SK-N-SH (cell line): ENCODE measurements around the gene NLN. TPM values are rescaled to one million over a fixed set of nuclear protein-coding genes. Genes with fewer than 3 reads are reported as not detected.

Experiments used
- CTCF ChIA-PET: fragments of 300-600, 350-600 bp; formaldehyde crosslinking; extraction: SDS; loops from one replicate; lab custom pipeline; 2021; lab: Yijun Ruan, JAX
- POLR2A ChIA-PET: fragments of 350-600 bp; sonication (Branson Sonifier 250); formaldehyde crosslinking; extraction: SDS; loops from one replicate; lab custom pipeline; 2020; ENCODE audit warnings: antibody characterized with exemption, inconsistent platforms; lab: Yijun Ruan, JAX
- DNase-seq: peaks from one replicate; pipeline ENCODE4 v3.0.0; 2012
- H2AFZ ChIP-seq: fragments of 200-600 bp; sonication (generic); 2 replicates; pipeline ENCODE4 v1.8.1; 2016; ENCODE audit warnings: antibody characterized with exemption, mild to moderate bottlenecking, low read depth
- H3F3A ChIP-seq: fragments of 200-600 bp; sonication (generic); replicated peaks from 2 replicates; pipeline ENCODE3; 2016; ENCODE audit warnings: antibody characterized with exemption, mild to moderate bottlenecking; ENCODE audit not compliant: insufficient read depth
- H3K27ac ChIP-seq, 2 experiments: fragments of 200-500 bp in 1 of 2; fragments of 200-600 bp in 1 of 2; sonication (Bioruptor generic) in 1 of 2; sonication (generic), shearing (Covaris generic) in 1 of 2; 2 replicates each; pipeline versions ENCODE4 v1.5.1 to v1.6.1; 2014 to 2016; ENCODE audit warnings: low read depth in 2 of 2, inconsistent platforms in 1 of 2, low read length in 1 of 2, mild to moderate bottlenecking in 1 of 2, mixed read lengths in 1 of 2
- H3K27me3 ChIP-seq: fragments of 200-600 bp; sonication (generic), shearing (Covaris generic); 2 replicates; pipeline ENCODE4 v1.6.1; 2016; ENCODE audit warnings: mixed run types; ENCODE audit not compliant: insufficient read depth
- H3K36me3 ChIP-seq, 2 experiments: fragments of 200-500 bp in 1 of 2; fragments of 200-600 bp in 1 of 2; sonication (Bioruptor generic) in 1 of 2; sonication (generic) in 1 of 2; replicated peaks in 1 of 2; 2 replicates each; pipeline versions ENCODE3 to v1.5.1; 2014 to 2016; ENCODE audit warnings: low read length in 1 of 2, mild to moderate bottlenecking in 1 of 2; ENCODE audit not compliant: insufficient read depth in 2 of 2, control insufficient read depth in 1 of 2
- H3K4me1 ChIP-seq, 2 experiments: fragments of 200-500 bp in 1 of 2; fragments of 200-600 bp in 1 of 2; sonication (Bioruptor generic) in 1 of 2; sonication (generic), shearing (Covaris generic) in 1 of 2; 2 replicates each; pipeline versions ENCODE4 v1.5.1 to v1.6.1; 2014 to 2016; ENCODE audit warnings: low read depth in 1 of 2, low read length in 1 of 2, mixed run types in 1 of 2; ENCODE audit not compliant: insufficient read depth in 2 of 2, control insufficient read depth in 1 of 2
- H3K4me2 ChIP-seq: fragments of 200-600 bp; sonication (generic), shearing (Covaris generic); 2 replicates; pipeline ENCODE4 v1.6.1; 2017; ENCODE audit warnings: mixed run types
- H3K4me3 ChIP-seq, 2 experiments: fragments of 200-500 bp in 1 of 2; fragments of 200-600 bp in 1 of 2; sonication (Bioruptor generic) in 1 of 2; sonication (generic), shearing (Covaris generic) in 1 of 2; 2 replicates each; pipeline versions ENCODE4 v1.5.1 to v1.8.1; 2014 to 2016; ENCODE audit warnings: low read depth in 2 of 2, inconsistent platforms in 1 of 2, low read length in 1 of 2, mild to moderate bottlenecking in 1 of 2, mixed read lengths in 1 of 2, moderate library complexity in 1 of 2
- H3K79me2 ChIP-seq: fragments of 200-600 bp; sonication (generic); 2 replicates; pipeline ENCODE4 v1.8.1; 2017; ENCODE audit warnings: mild to moderate bottlenecking; ENCODE audit not compliant: insufficient read depth
- H3K9ac ChIP-seq: fragments of 200-600 bp; sonication (generic); 2 replicates; pipeline ENCODE4 v1.6.1; 2017; ENCODE audit warnings: mixed run types
- H3K9me2 ChIP-seq: fragments of 200-600 bp; sonication (generic); 2 replicates; pipeline ENCODE4 v1.6.1; 2017; ENCODE audit warnings: mixed run types
- H3K9me3 ChIP-seq: fragments of 200-600 bp; sonication (generic); 2 replicates; pipeline ENCODE4 v1.6.1; 2017; ENCODE audit warnings: mixed run types, mild to moderate bottlenecking, moderate library complexity
- H4K20me1 ChIP-seq: fragments of 200-600 bp; sonication (generic); 2 replicates; pipeline ENCODE4 v1.6.1; 2017; ENCODE audit warnings: mild to moderate bottlenecking, mixed run types; ENCODE audit not compliant: insufficient read depth
- CHD2 ChIP-seq: fragments of 150-350 bp; IDR thresholded peaks from 2 replicates; pipeline ENCODE4 v1.6.1; 2018; ENCODE audit warnings: low read length; ENCODE audit not compliant: partially characterized antibody
- ELF1 ChIP-seq: IDR thresholded peaks from 2 replicates; pipeline ENCODE4 v1.4.0; 2012
- EZH2phosphoT487 ChIP-seq: fragments of 200-600 bp; sonication (generic); IDR thresholded peaks from 2 replicates; pipeline ENCODE4 v1.6.1; 2017; ENCODE audit warnings: low read depth, mixed run types, mild to moderate bottlenecking, antibody characterized with exemption, moderate library complexity, borderline replicate concordance
- FOSL2 ChIP-seq: IDR thresholded peaks from 2 replicates; pipeline ENCODE4 v1.4.0; 2012; ENCODE audit warnings: low read depth, mild to moderate bottlenecking, moderate library complexity, borderline replicate concordance
- FOXJ3 ChIP-seq: sonication (generic); formaldehyde crosslinking; IDR thresholded peaks from 2 replicates; pipeline ENCODE4 v1.5.1; 2020; ENCODE audit warnings: mild to moderate bottlenecking, missing genetic modification reagents
- GABPA ChIP-seq: IDR thresholded peaks from 2 replicates; pipeline ENCODE4 v1.4.0; 2012; ENCODE audit warnings: low read depth, mild to moderate bottlenecking
- IRF3 ChIP-seq: fragments of 150-350 bp; IDR thresholded peaks from 2 replicates; pipeline ENCODE4 v1.6.1; 2016; ENCODE audit warnings: mild to moderate bottlenecking, low read depth, low read length
- JUND ChIP-seq: IDR thresholded peaks from 2 replicates; pipeline ENCODE4 v1.4.0; 2012
- MXI1 ChIP-seq: IDR thresholded peaks from 2 replicates; pipeline ENCODE4 v1.6.1; 2012; ENCODE audit warnings: mild to moderate bottlenecking, low read depth, low read length, improper control_type of control experiment
- PBX3 ChIP-seq: IDR thresholded peaks from 2 replicates; pipeline ENCODE4; 2012
- RCOR1 ChIP-seq: fragments of 150-350 bp; IDR thresholded peaks from 2 replicates; pipeline ENCODE4 v1.6.1; 2017; ENCODE audit warnings: antibody characterized with exemption, low read length
- RFX5 ChIP-seq: IDR thresholded peaks from 2 replicates; pipeline ENCODE4 v1.6.1; 2012; ENCODE audit warnings: mild to moderate bottlenecking, improper control_type of control experiment, low read length
- SIN3A ChIP-seq: IDR thresholded peaks from 2 replicates; pipeline ENCODE4 v1.6.1; 2012; ENCODE audit warnings: low read depth, mild to moderate bottlenecking, low read length, moderate library complexity, borderline replicate concordance
- SMC3 ChIP-seq: IDR thresholded peaks from 2 replicates; pipeline ENCODE4 v1.6.1; 2012; ENCODE audit warnings: low read depth, low read length, improper control_type of control experiment
- TEAD4 ChIP-seq: IDR thresholded peaks from 2 replicates; pipeline ENCODE4 v1.4.0; 2012; ENCODE audit warnings: mild to moderate bottlenecking, borderline replicate concordance; ENCODE audit not compliant: insufficient read depth
- USF1 ChIP-seq: IDR thresholded peaks from 2 replicates; pipeline ENCODE4 v1.4.0; 2012; ENCODE audit warnings: low read depth, borderline replicate concordance
- USF2 ChIP-seq: fragments of 150-350 bp; IDR thresholded peaks from 2 replicates; pipeline ENCODE4 v1.6.1; 2017; ENCODE audit warnings: antibody characterized with exemption, low read length, low read depth, borderline replicate concordance
- ZBTB33 ChIP-seq: IDR thresholded peaks from 2 replicates; pipeline ENCODE4 v1.4.0; 2012; ENCODE audit warnings: low read depth, borderline replicate concordance
- WGBS: methylation state at CpG from one replicate; pipeline ENCODE4 v1.1.6; 2017; ENCODE audit warnings: low lambda C conversion rate; 5-methylcytosine and 5-hydroxymethylcytosine counted together
- polyA plus RNA-seq, 3 experiments: library from polyadenylated mRNA; depleted of rRNA; stranded (reverse); fragments of >200 nt; gene quantifications; 2 replicates each; pipeline ENCODE4 v1.2.3, GENCODE V29; 2012

NLN gene
- polyA plus RNA-seq, 1 of the 3 experiments (the other 2 are of a cell fraction), result 17.1 TPM

- H3K9me2 ChIP-seq, result no peaks in the 10 kb centered on the region
- H3K4me2 ChIP-seq, result no peak overlapping the region
- peaks cover 11 to 26% of the 10 kb centered on the region in 2 experiments for H3K36me3 ChIP-seq
- no peak overlapping the region for H3K27ac ChIP-seq
- CTCF ChIA-PET, result no interaction called here
- 98% methylated on average over 4 of the region's 4 CpGs for WGBS
- no peak for DNase-seq
- H3K4me3 ChIP-seq, result no peak overlapping the region
- peaks cover 11% of the 10 kb centered on the region for H3F3A ChIP-seq
- H3K27me3 ChIP-seq, result no peaks in the 10 kb centered on the region
- no peaks in the 10 kb centered on the region for H3K9me3 ChIP-seq
- H3K9ac ChIP-seq, result no peak overlapping the region
- TF ChIP-seq USF1 (no peak), SIN3A (no peak), RCOR1 (no peak), EZH2phosphoT487 (no peak), IRF3 (no peak), SMC3 (no peak), CHD2 (no peak), GABPA (no peak), JUND (no peak), MXI1 (no peak), FOXJ3 (no peak), RFX5 (no peak), ZBTB33 (no peak), PBX3 (no peak), USF2 (no peak), FOSL2 (no peak), TEAD4 (no peak), ELF1 (no peak)
- H4K20me1 ChIP-seq, result no peaks in the 10 kb centered on the region
- peaks cover 0 to 9% of the 10 kb centered on the region in 2 experiments; a peak in 1 of 4 replicates for H3K4me1 ChIP-seq
- POLR2A ChIA-PET, result no interaction called here
- no peak overlapping the region for H2AFZ ChIP-seq
- H3K79me2 ChIP-seq, result no peaks in the 10 kb centered on the region
Observed at GRCh38 chr5:65708145-65708544, 13.9 kb upstream of the NLN start.
